SK-N-SH treated with all-trans-retinoic acid at 6 μM for 48 hours (cell line): ENCODE results near the gene CDKN2B-AS1.

Experiments
- ATAC-seq: fragments of 200-7000 bp; cut with Tn5 transposase; 3 replicates; pipeline ENCODE4 v1.9.1; 2020; ENCODE audit warnings: mild to moderate bottlenecking, moderate library complexity
- ARNTL ChIP-seq: fragments of 450-650 bp; formaldehyde crosslinking; IDR thresholded peaks from 2 replicates; pipeline ENCODE4 v1.5.0; 2020; ENCODE audit warnings: low read depth, mild to moderate bottlenecking, moderate library complexity, borderline replicate concordance
- BACH2 ChIP-seq: fragments of 250-450 bp; sonication (Bioruptor Pico); IDR thresholded peaks from 2 replicates; pipeline ENCODE4 v1.9.0; 2021; ENCODE audit warnings: mild to moderate bottlenecking, borderline replicate concordance
- CREB5 ChIP-seq: fragments of 250-450 bp; sonication (Bioruptor Pico); IDR thresholded peaks from 2 replicates; pipeline ENCODE4 v1.5.1; 2020; ENCODE audit warnings: low read depth, mild to moderate bottlenecking, moderate library complexity
- CSDC2 ChIP-seq: fragments of 250-450 bp; sonication (Bioruptor Pico); IDR thresholded peaks from 2 replicates; pipeline ENCODE4 v1.5.0; 2020; ENCODE audit warnings: mild to moderate bottlenecking, moderate library complexity
- ESRRG ChIP-seq: fragments of 250-450 bp; sonication (Bioruptor Pico); IDR thresholded peaks from 2 replicates; pipeline ENCODE4 v1.6.1; 2021; ENCODE audit warnings: mild to moderate bottlenecking
- GLIS3 ChIP-seq: fragments of 250-450 bp; sonication (Bioruptor Pico); IDR thresholded peaks from 2 replicates; pipeline ENCODE4 v1.5.0; 2020; ENCODE audit warnings: mild to moderate bottlenecking, moderate library complexity
- ISL1 ChIP-seq: fragments of 250-450 bp; sonication (Bioruptor Pico); IDR thresholded peaks from 2 replicates; pipeline ENCODE4 v2.1.2; 2022; ENCODE audit warnings: mild to moderate bottlenecking, moderate library complexity
- PPARA ChIP-seq: fragments of 250-450 bp; sonication (Bioruptor Pico); IDR thresholded peaks from 2 replicates; pipeline ENCODE4 v1.5.0; 2020; ENCODE audit warnings: mild to moderate bottlenecking, borderline replicate concordance
- RARB ChIP-seq: fragments of 250-450 bp; sonication (Bioruptor Pico); IDR thresholded peaks from 2 replicates; pipeline ENCODE4 v1.8.0; 2021; ENCODE audit warnings: mild to moderate bottlenecking, moderate library complexity
- SNAI2 ChIP-seq: fragments of 250-450 bp; sonication (Bioruptor Pico); IDR thresholded peaks from 2 replicates; pipeline ENCODE4 v1.5.0; 2020; ENCODE audit warnings: mild to moderate bottlenecking, moderate library complexity
- TCF4 ChIP-seq: fragments of 250-450 bp; sonication (Bioruptor Pico); IDR thresholded peaks from 2 replicates; pipeline ENCODE4 v1.8.0; 2021; ENCODE audit warnings: mild to moderate bottlenecking, moderate library complexity, borderline replicate concordance
- TSHZ2 ChIP-seq: fragments of 250-450 bp; sonication (Bioruptor Pico); IDR thresholded peaks from 2 replicates; pipeline ENCODE4 v1.5.0; 2020; ENCODE audit warnings: mild to moderate bottlenecking, moderate library complexity
- ZC3H10 ChIP-seq: fragments of 250-450 bp; sonication (Bioruptor Pico); IDR thresholded peaks from 2 replicates; pipeline ENCODE4 v1.5.1; 2021; ENCODE audit warnings: mild to moderate bottlenecking, moderate library complexity
- ZFP30 ChIP-seq: fragments of 450-650 bp; formaldehyde crosslinking; IDR thresholded peaks from 2 replicates; pipeline ENCODE4 v1.5.0; 2022; ENCODE audit warnings: mild to moderate bottlenecking, moderate library complexity
- ZNF8 ChIP-seq: fragments of 450-650 bp; formaldehyde crosslinking; IDR thresholded peaks from 2 replicates; pipeline ENCODE4 v1.5.0; 2020; ENCODE audit warnings: mild to moderate bottlenecking, moderate library complexity
- TF ChIP-seq, protein P1 (sequence below): fragments of 250-450 bp; sonication (Bioruptor Pico); IDR thresholded peaks from 2 replicates; pipeline ENCODE4 v1.5.1; 2021; ENCODE audit warnings: mild to moderate bottlenecking, moderate library complexity
- TF ChIP-seq, protein P2 (sequence below): fragments of 250-450 bp; sonication (Bioruptor Pico); IDR thresholded peaks from 2 replicates; pipeline ENCODE4 v1.8.0; 2021; ENCODE audit warnings: low read depth, mild to moderate bottlenecking, moderate library complexity, borderline replicate concordance

The CDKN2B-AS1 gene

DNA sequence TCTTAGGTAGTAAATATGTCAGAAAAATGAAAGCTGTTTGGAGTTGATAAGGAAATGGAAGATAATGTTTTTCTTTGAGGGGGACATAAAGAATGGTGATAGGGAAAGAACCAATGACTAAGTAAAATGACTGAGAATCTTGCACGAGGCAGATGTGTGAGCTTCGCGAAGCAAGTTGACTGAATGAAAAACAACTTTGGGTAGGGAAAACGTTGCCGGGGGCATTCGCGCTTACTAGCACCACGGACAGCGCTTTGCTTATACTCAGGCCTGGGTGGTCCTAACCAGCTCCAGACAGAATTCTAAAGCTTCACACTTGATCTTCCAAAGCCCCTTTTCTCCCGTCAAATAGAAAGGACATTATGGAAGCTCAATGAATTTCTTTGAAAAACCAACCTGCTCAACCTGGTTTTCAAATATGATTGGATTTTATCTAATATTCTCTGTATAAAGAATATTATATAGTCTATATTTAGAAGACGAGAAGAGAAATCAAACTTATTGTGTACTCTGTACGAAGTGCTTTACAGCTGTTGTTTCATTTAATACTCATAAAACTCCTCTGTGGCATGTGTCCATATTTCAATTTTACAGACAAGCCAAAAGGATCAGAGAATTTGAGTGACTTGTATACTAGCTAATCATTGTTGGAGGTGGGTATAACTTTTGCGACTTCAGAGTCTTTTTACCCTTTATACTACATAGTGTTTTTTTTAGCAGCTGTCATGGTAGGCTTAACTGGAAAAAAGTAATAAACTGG, 16.5 kb downstream of the CDKN2B-AS1 start:
- TF ChIP-seq ZC3H10 (CRISPR knock-in tag) (no peak), GLIS3 (CRISPR knock-in tag) (no peak), ESRRG (CRISPR knock-in tag) (no peak), RARB (no peak), TSHZ2 (no peak), BACH2 (CRISPR knock-in tag) (no peak), ZNF8 (no peak), TCF4 (CRISPR knock-in tag) (no peak), SNAI2 (no peak), CSDC2 (CRISPR knock-in tag) (no peak), ZFP30 (CRISPR knock-in tag) (no peak), CREB5 (CRISPR knock-in tag) (no peak)
- TF ChIP-seq, protein P1, sequence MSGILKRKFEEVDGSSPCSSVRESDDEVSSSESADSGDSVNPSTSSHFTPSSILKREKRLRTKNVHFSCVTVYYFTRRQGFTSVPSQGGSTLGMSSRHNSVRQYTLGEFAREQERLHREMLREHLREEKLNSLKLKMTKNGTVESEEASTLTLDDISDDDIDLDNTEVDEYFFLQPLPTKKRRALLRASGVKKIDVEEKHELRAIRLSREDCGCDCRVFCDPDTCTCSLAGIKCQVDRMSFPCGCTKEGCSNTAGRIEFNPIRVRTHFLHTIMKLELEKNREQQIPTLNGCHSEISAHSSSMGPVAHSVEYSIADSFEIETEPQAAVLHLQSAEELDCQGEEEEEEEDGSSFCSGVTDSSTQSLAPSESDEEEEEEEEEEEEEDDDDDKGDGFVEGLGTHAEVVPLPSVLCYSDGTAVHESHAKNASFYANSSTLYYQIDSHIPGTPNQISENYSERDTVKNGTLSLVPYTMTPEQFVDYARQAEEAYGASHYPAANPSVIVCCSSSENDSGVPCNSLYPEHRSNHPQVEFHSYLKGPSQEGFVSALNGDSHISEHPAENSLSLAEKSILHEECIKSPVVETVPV (CRISPR knock-in tag) = no peak
- TF ChIP-seq, protein P2, sequence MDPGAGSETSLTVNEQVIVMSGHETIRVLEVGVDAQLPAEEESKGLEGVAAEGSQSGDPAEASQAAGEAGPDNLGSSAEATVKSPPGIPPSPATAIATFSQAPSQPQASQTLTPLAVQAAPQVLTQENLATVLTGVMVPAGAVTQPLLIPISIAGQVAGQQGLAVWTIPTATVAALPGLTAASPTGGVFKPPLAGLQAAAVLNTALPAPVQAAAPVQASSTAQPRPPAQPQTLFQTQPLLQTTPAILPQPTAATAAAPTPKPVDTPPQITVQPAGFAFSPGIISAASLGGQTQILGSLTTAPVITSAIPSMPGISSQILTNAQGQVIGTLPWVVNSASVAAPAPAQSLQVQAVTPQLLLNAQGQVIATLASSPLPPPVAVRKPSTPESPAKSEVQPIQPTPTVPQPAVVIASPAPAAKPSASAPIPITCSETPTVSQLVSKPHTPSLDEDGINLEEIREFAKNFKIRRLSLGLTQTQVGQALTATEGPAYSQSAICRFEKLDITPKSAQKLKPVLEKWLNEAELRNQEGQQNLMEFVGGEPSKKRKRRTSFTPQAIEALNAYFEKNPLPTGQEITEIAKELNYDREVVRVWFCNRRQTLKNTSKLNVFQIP (CRISPR knock-in tag) = no peak
- TF ChIP-seq, all 23 proteins: peak for 0
- ATAC-seq = no peak

- TF ChIP-seq GLIS3 (CRISPR knock-in tag) (no peak), PPARA (no peak)
- TF ChIP-seq, protein P2 (CRISPR knock-in tag) = no peak
- ATAC-seq = no peak
Measured at GRCh38 chr9:22022396-22022795, 27.8 kb downstream of the CDKN2B-AS1 start.

- TF ChIP-seq ZC3H10 (CRISPR knock-in tag) (no peak), ESRRG (CRISPR knock-in tag) (no peak), CSDC2 (CRISPR knock-in tag) (no peak), BACH2 (CRISPR knock-in tag) (no peak), ZFP30 (CRISPR knock-in tag) (no peak), ISL1 (CRISPR knock-in tag) (no peak), ARNTL (CRISPR knock-in tag) (no peak), TSHZ2 (no peak)
- TF ChIP-seq, protein P2 (CRISPR knock-in tag) = no peak
- TF ChIP-seq, protein P1 (CRISPR knock-in tag) = no peak
- TF ChIP-seq, all 23 proteins: peak for 0
- no peak for ATAC-seq
Measured at GRCh38 chr9:22026696-22027095, 32.1 kb downstream of the CDKN2B-AS1 start.
